ENCODE data around the gene AGA. TPM values are rescaled to one million over a fixed set of nuclear protein-coding genes. Genes with fewer than 3 reads are reported as not detected.

Gene AGA
- total and polyA plus RNA-seq, 2 donors: 9.6 to 22.2 TPM

GRCh38 chr4:177393236-177393635 is 49.0 kb downstream of the AGA start:
- 72% methylated on average over 8 of the region's 8 CpGs for WGBS

GRCh38 chr4:177391953-177392352 is 50.3 kb downstream of the AGA start:
- no peak overlapping the region for H3K4me3 ChIP-seq (ENCODE audit: low read depth, low read length)
- no peak for DNase-seq (ENCODE audit: extremely low spot score)
- H3K4me1 ChIP-seq (ENCODE audit: insufficient read depth): no peaks in the 10 kb centered on the region
- H3K36me3 ChIP-seq (ENCODE audit: insufficient read depth): no peaks in the 10 kb centered on the region
- no peak overlapping the region for H3K27ac ChIP-seq (ENCODE audit: low read depth)
- 77% methylated on average over 6 of the region's 6 CpGs for WGBS

More at GRCh38 chr4:177393236-177393635, 49.0 kb downstream of the AGA start:
- Histone ChIP-seq H3K4me3 (ENCODE audit: low read depth, low read length) (no peak overlapping the region), H3K27ac (ENCODE audit: low read depth) (no peak overlapping the region), H3K4me1 (ENCODE audit: insufficient read depth) (no peaks in the 10 kb centered on the region), H3K36me3 (ENCODE audit: insufficient read depth) (no peaks in the 10 kb centered on the region)
- no peak for DNase-seq (ENCODE audit: extremely low spot score)

- WGBS: 62% methylated on average over 3 of the region's 3 CpGs
- Histone ChIP-seq H3K4me1 (ENCODE audit: insufficient read depth) (no peaks in the 10 kb centered on the region), H3K36me3 (ENCODE audit: insufficient read depth) (no peaks in the 10 kb centered on the region), H3K27ac (ENCODE audit: low read depth) (no peak overlapping the region), H3K4me3 (ENCODE audit: low read depth, low read length) (no peak overlapping the region)
- no peak for DNase-seq (ENCODE audit: extremely low spot score)
Observed at GRCh38 chr4:177391287-177391686, 51.0 kb downstream of the AGA start.

GRCh38 chr4:177386278-177386815 is 55.9 kb downstream of the AGA start:
- Histone ChIP-seq H3K36me3 (ENCODE audit: insufficient read depth) (no peaks in the 10 kb centered on the region), H3K27ac (ENCODE audit: low read depth) (no peak overlapping the region), H3K4me1 (ENCODE audit: insufficient read depth) (no peaks in the 10 kb centered on the region), H3K4me3 (ENCODE audit: low read depth, low read length) (no peak overlapping the region)
- no peak for DNase-seq (ENCODE audit: extremely low spot score)
- 84% methylated on average over 5 of the region's 5 CpGs for WGBS

GRCh38 chr4:177385576-177386277 is 56.5 kb downstream of the AGA start:
- no peak overlapping the region for H3K27ac ChIP-seq (ENCODE audit: low read depth)
- DNase-seq (ENCODE audit: extremely low spot score): no peak
- H3K4me1 ChIP-seq (ENCODE audit: insufficient read depth): no peaks in the 10 kb centered on the region
- H3K36me3 ChIP-seq (ENCODE audit: insufficient read depth): no peaks in the 10 kb centered on the region
- H3K4me3 ChIP-seq (ENCODE audit: low read depth, low read length): no peak overlapping the region
- 50% methylated on average over 2 of the region's 2 CpGs for WGBS

GRCh38 chr4:177384856-177385397 is 57.3 kb downstream of the AGA start:
- no peak overlapping the region for H3K4me3 ChIP-seq (ENCODE audit: low read depth, low read length)
- 69% methylated on average over 4 of the region's 4 CpGs for WGBS
- H3K36me3 ChIP-seq (ENCODE audit: insufficient read depth): no peaks in the 10 kb centered on the region
- no peak overlapping the region for H3K27ac ChIP-seq (ENCODE audit: low read depth)
- DNase-seq (ENCODE audit: extremely low spot score): no peak
- H3K4me1 ChIP-seq (ENCODE audit: insufficient read depth): no peaks in the 10 kb centered on the region

- no peaks in the 10 kb centered on the region for H3K36me3 ChIP-seq (ENCODE audit: insufficient read depth)
- H3K27ac ChIP-seq (ENCODE audit: low read depth): no peak overlapping the region
- no peaks in the 10 kb centered on the region for H3K4me1 ChIP-seq (ENCODE audit: insufficient read depth)
- WGBS: 94% methylated on average over 13 of the region's 13 CpGs
- H3K4me3 ChIP-seq (ENCODE audit: low read depth, low read length): no peak overlapping the region
- DNase-seq (ENCODE audit: extremely low spot score): no peak
Observed at GRCh38 chr4:177381762-177382310, 60.4 kb downstream of the AGA start.

Other genes starting within 250 kb of the AGA start
- 9.6 TPM for gene NEIL3, start 132.6 kb downstream of the AGA start, total RNA-seq
- not detected for gene NEIL3, start 132.6 kb downstream of the AGA start, polyA plus RNA-seq